ENCODE results near the gene LEPR.

Gene LEPR

GRCh38 chr1:65420590-65421350, at the start of gene LEPR, which contains the start of gene LEPROT:
Gene LEPR, plus strand, starts transcription at chr1:65420668. Its CDS starts 144,898 bp downstream, at chr1:65565566.
Gene LEPROT, plus strand, starts transcription at chr1:65420668. Its CDS starts 57 bp downstream, at chr1:65420725.
- Histone ChIP-seq H4K20me1 (ENCODE audit: insufficient read depth) (no peaks in the 10 kb centered on the region), H3K4me3 (IDR thresholded peaks at IDR 0.05; ENCODE audit: insufficient read depth, low read depth, low read length) (peak within 1 kb of the TSS; percentile 71), H3K79me2 (ENCODE audit: insufficient read depth, low read depth) (no peaks in the 10 kb centered on the region; the same call in 1 of the 2 replicates), H3K4me1 (ENCODE audit: low read depth, poor library complexity, severe bottlenecking) (peaks cover 10% of the 10 kb centered on the region), H2AFZ (ENCODE audit: low read depth) (peak within 1 kb of the TSS; percentile 81), H3K36me3 (ENCODE audit: insufficient read depth) (no peaks in the 10 kb centered on the region), H3K9ac (peak within 1 kb of the TSS; percentile 78), H3K27me3 (ENCODE audit: insufficient read depth, low read depth) (no peaks in the 10 kb centered on the region), H3K27ac (peak within 1 kb of the TSS; percentile 60), H3K4me2 (peak within 1 kb of the TSS; percentile 73)
- TF ChIP-seq CTCF (conservative IDR thresholded peaks at IDR 0.05; ENCODE audit: low read depth, low read length), result no peak

GRCh38 chr1:65371544-65371943, 48.9 kb upstream of the LEPR start:
- Histone ChIP-seq H2AFZ (ENCODE audit: low read depth) (no peak overlapping the region), H3K79me2 (ENCODE audit: insufficient read depth, low read depth) (no peaks in the 10 kb centered on the region), H3K27ac (no peak overlapping the region), H3K27me3 (ENCODE audit: insufficient read depth, low read depth) (no peaks in the 10 kb centered on the region), H3K36me3 (ENCODE audit: insufficient read depth) (no peaks in the 10 kb centered on the region), H3K9ac (no peak overlapping the region), H3K4me2 (no peak overlapping the region), H4K20me1 (ENCODE audit: insufficient read depth) (no peaks in the 10 kb centered on the region), H3K4me1 (ENCODE audit: low read depth, poor library complexity, severe bottlenecking) (peaks cover 9% of the 10 kb centered on the region), H3K4me3 (IDR thresholded peaks at IDR 0.05; ENCODE audit: insufficient read depth, low read depth, low read length) (no peak overlapping the region)
- no peak for TF ChIP-seq CTCF (conservative IDR thresholded peaks at IDR 0.05; ENCODE audit: low read depth, low read length)

GRCh38 chr1:65372557-65372956, 47.9 kb upstream of the LEPR start:
- H3K79me2 ChIP-seq (ENCODE audit: insufficient read depth, low read depth), result no peaks in the 10 kb centered on the region
- H3K4me2 ChIP-seq, result no peak overlapping the region
- H4K20me1 ChIP-seq (ENCODE audit: insufficient read depth), result no peaks in the 10 kb centered on the region
- H3K27ac ChIP-seq, result no peak overlapping the region
- H3K9ac ChIP-seq, result no peak overlapping the region
- peaks cover 9% of the 10 kb centered on the region for H3K4me1 ChIP-seq (ENCODE audit: low read depth, poor library complexity, severe bottlenecking)
- TF ChIP-seq CTCF (conservative IDR thresholded peaks at IDR 0.05; ENCODE audit: low read depth, low read length), result no peak
- no peak overlapping the region for H2AFZ ChIP-seq (ENCODE audit: low read depth)
- no peaks in the 10 kb centered on the region for H3K36me3 ChIP-seq (ENCODE audit: insufficient read depth)
- H3K4me3 ChIP-seq (IDR thresholded peaks at IDR 0.05; ENCODE audit: insufficient read depth, low read depth, low read length), result no peak overlapping the region
- H3K27me3 ChIP-seq (ENCODE audit: insufficient read depth, low read depth), result no peaks in the 10 kb centered on the region

- Histone ChIP-seq H3K4me1 (ENCODE audit: low read depth, poor library complexity, severe bottlenecking) (peaks cover 4% of the 10 kb centered on the region), H4K20me1 (ENCODE audit: insufficient read depth) (no peaks in the 10 kb centered on the region), H3K4me2 (no peak overlapping the region), H3K27me3 (ENCODE audit: insufficient read depth, low read depth) (no peaks in the 10 kb centered on the region), H3K79me2 (ENCODE audit: insufficient read depth, low read depth) (no peaks in the 10 kb centered on the region), H3K27ac (no peak overlapping the region), H2AFZ (ENCODE audit: low read depth) (no peak overlapping the region), H3K9ac (no peak overlapping the region), H3K4me3 (IDR thresholded peaks at IDR 0.05; ENCODE audit: insufficient read depth, low read depth, low read length) (no peak overlapping the region), H3K36me3 (ENCODE audit: insufficient read depth) (no peaks in the 10 kb centered on the region)
- no peak for TF ChIP-seq CTCF (conservative IDR thresholded peaks at IDR 0.05; ENCODE audit: low read depth, low read length)
These were observed 42.8 kb upstream of the LEPR start for GRCh38 chr1:65377496-65378246.

Data from KMS-11 (cell line).